Gastroesophageal sphincter (tissue), 3 donors: ENCODE measurements around the gene MACROD1.

Experiments used
- CTCF ChIP-seq, 4 experiments: fragments of 200-600 bp in 2 of 4; fragments of 450-650 bp in 2 of 4; sonication (generic) in 1 of 4; IDR thresholded peaks; one replicate each; pipeline ENCODE4 v1.5.1; 2017 to 2019; ENCODE audit warnings: antibody characterized with exemption in 4 of 4, mild to moderate bottlenecking in 2 of 4, moderate library complexity in 2 of 4
- POLR2A ChIP-seq, 2 donors: fragments of 450-650 bp; IDR thresholded peaks; one replicate each; pipeline ENCODE4 v1.6.1; 2017; ENCODE audit warnings: antibody characterized with exemption in 2 of 2, mild to moderate bottlenecking in 2 of 2, moderate library complexity in 1 of 2

- no peak for TF ChIP-seq CTCF (IDR thresholded peaks at IDR 0.05)
- TF ChIP-seq POLR2A (IDR thresholded peaks at IDR 0.05): no peak
These were observed 56.6 kb downstream of the MACROD1 start for GRCh38 chr11:64109332-64109731.
